Hippocampal formation (tissue), 2 donors: Measurements from ENCODE around the gene FMO1.
"Not testable (repeated sequence)": the region's sequence is repeated elsewhere in the genome, so short reads cannot be mapped to it uniquely, and the experiment has no call there.

Experiments used
- DNase-seq, 2 donors: peaks; one replicate each; lab custom pipeline; 2025; lab: John Stamatoyannopoulos, UW

FMO1 gene, protein sequence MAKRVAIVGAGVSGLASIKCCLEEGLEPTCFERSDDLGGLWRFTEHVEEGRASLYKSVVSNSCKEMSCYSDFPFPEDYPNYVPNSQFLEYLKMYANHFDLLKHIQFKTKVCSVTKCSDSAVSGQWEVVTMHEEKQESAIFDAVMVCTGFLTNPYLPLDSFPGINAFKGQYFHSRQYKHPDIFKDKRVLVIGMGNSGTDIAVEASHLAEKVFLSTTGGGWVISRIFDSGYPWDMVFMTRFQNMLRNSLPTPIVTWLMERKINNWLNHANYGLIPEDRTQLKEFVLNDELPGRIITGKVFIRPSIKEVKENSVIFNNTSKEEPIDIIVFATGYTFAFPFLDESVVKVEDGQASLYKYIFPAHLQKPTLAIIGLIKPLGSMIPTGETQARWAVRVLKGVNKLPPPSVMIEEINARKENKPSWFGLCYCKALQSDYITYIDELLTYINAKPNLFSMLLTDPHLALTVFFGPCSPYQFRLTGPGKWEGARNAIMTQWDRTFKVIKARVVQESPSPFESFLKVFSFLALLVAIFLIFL

DNA sequence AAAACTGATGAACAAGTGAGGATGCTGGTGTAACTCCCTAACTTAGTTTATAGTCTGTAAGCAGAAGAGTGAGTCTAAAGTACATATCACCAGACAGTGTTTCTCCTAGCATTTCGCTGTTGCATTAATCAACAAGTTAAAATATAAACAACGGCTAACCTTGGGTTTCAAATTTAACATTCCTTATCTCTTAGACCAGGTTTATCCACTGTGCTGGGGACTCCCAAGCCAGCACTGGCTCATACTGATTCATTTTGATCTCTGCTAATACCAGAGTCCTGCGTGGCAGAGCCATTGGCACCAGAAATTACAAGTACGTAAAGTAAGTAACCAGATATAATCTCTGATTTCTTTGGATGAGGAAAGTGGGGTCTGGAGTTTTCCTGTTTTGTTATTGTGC is at the start of gene FMO1:
TSS of gene FMO1 (plus strand) at position 193 of the 400 bp plus-strand sequence. CDS start 9,594 bp downstream, outside the sequence.
- DNase-seq = no peak

DNA sequence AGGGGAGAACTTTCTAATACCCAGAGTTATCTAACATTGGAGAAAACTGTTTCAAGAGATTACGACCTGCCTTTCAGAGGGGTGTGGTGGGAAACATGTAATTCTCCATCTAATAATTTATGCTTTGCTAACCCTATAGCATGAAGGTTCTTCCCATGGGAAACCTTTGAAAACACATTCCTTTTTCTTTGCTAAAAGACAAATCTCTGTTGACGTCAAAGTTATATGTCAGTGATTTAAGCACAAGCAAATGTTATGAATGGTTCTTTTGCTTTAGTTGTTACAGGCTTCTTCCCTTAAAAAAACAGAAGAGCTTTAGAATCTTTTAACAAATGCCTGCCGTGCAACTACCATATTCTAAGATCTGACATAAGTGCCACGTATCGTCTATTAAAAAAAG is 44.0 kb upstream of the FMO1 start:
- DNase-seq = no peak

DNA sequence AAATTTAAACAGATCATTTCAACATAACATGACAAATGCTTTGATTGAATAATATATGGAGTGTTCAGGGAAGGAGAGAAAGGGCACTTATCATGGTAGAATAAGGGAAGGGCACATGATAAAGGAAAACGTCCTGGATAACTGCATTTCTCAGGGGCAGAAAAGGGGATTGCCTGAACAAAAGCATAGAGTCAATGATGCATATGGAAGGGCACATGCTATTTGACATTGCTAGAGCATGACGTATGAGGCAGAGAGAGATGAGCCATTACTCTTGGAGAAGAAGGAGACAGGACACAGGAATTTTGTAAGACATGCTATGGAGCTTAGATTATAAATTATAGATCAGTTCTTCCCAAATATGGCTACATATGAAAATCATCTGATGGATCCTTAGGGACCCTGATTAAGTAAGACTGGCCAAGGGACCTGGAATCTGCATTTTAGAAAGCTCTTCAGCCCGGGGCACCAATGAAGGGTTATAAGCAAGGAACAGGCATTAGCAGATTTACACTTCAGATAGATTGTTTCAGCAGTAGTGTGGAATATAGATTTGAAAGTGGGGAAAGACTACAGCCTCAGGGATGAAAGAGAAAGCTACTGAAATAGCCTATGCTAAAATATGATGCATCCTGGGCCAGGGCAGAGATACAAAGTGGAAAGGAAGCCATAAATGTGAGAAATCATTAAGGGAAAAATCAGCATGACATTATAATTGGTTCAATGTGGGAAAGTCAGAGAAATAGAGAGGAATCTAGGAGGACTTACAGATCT is 41.9 kb upstream of the FMO1 start:
- DNase-seq = no peak

DNA sequence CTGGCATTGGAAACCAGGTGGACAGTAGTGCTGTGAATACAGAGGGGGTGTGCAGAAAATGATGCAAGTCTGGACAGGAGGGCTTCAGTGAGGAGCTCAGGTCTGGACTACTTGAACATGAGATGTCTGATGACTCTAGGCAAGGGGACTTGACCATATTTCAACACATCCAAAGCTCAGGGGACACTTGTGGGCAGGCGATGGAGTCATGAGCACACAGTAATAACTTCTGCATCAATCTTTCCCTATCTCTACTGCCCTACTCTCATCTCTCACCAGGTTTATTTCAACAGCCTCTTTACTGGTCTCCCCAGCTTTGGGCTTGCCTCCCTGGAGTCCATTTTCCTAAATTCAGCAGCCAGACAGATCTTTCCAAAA is 41.3 kb upstream of the FMO1 start:
- no peak for DNase-seq

DNA sequence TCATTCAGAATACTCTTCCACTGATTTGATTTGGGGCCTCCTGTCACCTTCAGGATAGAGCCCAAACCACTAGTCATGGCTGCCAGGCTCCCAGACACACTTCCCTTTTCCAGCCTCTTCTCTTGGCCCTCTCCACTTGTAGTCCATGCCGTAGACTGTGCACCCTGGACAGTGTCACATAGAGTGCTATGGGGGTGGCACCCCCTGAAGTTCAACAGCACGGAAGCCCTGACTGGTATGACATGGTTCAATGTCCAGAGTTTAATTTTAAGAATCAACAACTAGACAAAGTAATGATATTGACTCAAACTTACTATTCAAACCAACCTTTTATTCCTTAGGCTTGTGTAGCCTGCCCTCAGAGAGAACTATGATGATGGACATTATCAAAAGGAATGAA is 40.9 kb upstream of the FMO1 start:
- DNase-seq = no peak

DNA sequence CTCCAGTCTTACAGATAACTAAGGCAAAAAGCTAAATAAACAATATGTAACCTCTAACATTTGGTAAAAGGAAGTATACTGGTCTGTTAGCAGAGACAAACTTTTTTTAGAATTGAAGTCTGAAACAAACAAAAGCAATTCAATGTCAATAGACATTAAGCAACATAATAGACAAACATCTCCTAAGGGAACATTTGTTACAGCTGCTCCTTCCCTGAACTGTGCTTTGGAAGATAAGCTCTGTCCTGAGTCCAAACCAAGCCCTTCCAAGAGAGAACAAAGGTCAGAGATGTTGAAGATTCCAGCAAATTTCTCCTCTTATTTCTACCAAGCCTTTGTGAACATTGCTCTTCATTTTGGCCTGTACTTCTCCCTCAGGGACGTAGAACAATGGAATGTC is 37.9 kb upstream of the FMO1 start:
- no peak for DNase-seq

DNA sequence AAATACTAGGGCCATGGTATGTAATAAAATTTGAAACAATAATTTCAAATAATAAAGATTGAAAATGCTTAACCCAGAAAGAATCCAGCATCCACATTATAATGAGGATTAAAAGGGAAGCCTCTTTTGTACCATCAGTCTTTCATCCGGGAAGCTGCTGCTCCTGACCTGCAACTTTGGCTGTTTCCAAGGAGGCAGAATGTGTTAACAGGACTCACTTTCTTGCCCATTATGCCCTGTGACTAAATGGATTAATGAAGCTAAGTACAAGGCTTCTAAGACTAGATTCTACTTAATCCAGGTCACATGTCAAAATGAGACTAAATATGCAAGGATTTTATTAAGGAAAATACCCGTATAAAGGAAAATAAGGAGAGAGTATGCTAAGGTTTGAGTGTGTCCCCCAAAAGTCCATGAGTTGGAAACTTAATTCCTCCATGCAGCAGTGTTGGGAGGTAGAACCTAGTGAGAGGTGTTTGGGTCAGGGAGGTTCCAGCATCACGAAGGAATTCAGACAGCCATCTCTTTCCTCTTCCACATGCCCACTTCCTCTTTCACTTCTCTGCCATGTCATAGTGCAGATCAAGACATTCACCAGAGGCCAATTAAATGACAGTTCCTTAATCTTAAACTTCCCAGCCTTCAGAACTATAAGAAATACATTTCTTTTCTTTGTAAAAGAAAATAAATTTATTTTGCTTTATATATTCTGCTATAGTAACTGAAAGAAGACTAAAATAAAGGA is 35.5 kb upstream of the FMO1 start:
- no peak for DNase-seq

DNA sequence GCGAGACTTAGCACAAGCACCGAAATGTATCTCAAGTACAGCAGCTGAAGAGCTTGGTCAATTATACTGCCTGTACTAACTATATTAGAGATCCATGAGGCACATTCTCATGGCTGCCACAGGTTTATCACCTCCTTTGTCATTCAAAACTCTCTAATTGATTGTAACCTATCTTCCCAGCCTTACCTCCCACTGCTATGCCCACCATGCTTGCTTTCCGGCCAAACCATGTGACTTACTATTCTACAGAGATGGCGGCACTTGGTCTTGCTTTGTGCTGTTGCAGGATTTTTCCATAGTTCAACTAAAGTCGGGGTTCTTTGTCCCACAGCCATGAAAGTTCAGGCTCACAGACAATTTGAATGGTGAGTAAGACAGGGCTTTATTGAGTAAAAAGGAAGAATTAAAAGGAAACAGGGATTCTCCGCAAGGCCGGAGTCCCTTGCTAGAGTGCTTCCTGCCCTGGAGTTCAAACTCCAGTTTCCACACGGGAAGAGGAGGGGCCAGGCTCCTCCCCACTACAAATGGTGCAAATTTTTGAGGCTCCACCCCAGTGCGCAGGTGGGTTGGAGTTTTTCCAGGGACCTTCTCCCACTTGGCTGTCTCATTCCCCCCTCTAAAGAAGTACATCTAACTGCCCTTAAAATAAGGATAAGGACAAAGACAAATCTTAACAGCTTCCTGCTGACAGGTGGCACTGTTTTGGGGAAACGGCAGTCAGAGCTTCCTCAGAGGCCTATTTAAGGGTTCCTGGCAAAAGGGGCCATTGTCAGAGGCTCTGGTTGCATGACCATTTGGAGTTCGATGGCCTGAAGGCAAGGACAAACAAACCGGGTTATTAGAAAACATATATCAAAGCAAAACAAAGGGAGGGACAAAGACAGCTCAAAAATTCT is 34.5 kb upstream of the FMO1 start:
- no peak for DNase-seq

DNA sequence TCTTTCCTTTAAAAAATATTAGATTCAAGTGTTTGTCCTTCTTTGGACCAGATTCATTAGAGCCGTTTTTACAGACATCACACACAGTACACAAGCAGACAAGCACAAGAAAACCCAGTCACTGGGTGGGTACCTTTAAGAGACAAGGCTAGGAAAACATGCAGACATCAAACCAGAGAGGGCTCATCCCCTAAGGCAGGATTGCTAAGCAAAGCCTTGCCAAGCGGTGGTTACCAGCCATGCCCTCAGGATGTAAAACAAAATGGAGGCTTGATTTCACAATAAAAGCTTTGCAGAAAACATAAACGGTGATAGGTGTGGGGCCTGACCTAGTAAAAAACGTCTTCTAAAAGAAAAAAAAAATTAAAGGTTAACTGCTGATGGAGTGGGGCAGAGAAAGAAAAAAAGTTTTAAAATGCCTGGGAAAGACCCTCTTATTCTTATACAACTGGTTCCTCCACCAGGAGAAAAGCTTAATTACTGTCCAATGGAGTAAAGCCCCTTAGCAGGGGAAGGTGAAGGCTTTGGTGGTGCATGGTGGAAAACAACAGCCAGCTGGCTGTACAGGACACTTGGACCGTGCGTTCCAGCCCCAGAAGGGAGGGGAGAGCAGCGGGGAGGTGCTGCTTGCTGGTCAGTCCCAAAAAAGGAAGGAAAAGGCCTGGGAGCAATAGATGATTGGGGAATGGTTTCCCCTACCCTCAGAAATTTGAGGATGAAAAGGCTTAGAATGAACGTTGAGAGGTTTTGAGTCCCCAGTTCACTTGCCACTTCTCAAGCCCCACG is 30.4 kb upstream of the FMO1 start:
- no peak for DNase-seq

DNA sequence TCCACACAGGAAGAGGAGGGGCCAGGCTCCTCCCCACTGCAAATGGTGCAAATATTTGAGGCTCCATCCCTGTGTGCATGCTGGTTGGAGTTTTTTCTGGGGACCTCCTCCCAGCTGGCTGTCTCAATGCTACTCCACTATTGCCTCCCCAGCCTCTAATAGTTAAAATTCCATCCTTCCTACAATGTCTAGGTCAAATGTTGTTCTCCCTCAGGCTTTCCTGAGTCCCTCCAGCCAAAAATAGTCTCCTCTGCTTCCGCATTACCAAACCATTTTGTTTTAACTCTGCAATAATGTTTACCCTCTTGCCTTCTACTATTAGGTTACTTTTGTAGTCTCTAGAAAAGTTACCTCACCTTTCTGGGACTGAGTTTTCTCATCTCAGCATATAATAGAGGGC is 29.6 kb upstream of the FMO1 start:
- DNase-seq = no peak

DNA sequence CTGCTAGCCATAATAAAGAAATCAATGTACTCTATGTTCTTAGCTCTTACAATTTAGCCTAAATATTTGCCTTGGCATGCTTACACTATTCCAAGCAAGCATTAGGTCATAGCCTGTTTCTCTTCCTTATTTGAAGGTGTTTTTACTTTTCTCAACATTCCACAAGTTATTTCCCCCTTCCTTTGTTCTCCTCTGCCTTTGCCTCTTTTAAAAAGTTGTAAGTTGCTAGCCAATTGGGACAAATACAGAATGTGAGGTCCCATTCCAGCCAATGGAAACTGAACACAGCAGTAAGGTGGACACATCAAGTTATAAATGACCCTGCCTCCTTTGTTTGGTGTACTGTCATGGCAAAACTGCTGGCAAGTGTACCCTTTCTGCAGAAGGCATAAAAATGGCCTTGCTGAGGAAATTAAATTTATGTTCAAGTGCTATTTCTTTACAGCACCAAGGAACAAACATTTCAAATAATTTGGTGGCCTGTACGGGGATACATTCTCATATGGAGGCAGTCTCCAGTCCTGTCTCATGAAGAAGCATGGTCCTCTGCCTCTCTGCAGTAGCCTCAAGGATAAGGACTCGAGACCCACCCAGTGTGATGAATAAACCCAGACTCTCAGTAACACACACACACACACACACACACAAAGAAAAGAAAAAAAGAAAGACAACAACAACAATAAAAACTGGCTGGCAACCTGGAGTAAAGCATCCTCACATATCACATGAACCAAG is 28.8 kb upstream of the FMO1 start:
- no peak for DNase-seq

DNA sequence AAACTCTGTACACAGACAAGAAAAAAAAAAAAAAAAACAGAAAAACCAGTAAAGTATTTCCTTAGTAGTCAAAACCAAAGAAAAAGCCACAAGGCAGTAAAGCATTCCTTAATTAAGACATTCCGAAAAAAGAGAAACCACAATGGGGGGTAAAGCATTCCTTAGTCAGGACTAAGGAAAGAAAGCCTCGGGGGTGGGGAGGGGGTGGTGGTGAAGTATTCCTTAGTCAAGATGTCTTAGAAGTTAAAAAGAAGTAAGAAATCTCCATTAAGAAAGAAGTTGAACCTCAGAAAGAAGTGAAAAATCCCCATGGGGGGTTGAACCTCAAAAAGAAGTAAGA is 28.2 kb upstream of the FMO1 start:
- DNase-seq = no peak

DNA sequence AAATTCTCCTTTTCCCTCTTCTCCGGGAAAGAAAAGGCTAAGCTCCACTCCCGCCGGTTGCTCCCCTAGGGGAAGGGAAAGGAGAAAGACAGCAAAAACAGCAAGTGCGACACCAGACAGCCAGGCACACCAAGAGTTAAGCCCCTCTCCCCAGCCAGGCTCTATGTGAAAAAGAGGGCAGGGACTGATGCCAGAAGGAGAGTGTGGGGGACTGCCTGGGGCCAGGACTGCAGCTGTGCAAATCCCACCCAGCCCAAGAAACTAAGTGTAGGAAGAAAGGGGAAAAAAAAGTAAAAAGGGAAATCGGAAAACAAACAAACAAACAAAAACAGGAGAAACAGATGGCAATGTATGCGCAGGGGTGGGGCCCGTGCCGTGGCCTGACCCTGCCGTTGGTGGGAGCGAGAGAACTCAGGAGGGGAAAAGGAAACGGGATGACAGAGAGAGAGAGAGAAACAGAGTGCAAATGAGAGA is 27.7 kb upstream of the FMO1 start:
- DNase-seq = no peak

DNA sequence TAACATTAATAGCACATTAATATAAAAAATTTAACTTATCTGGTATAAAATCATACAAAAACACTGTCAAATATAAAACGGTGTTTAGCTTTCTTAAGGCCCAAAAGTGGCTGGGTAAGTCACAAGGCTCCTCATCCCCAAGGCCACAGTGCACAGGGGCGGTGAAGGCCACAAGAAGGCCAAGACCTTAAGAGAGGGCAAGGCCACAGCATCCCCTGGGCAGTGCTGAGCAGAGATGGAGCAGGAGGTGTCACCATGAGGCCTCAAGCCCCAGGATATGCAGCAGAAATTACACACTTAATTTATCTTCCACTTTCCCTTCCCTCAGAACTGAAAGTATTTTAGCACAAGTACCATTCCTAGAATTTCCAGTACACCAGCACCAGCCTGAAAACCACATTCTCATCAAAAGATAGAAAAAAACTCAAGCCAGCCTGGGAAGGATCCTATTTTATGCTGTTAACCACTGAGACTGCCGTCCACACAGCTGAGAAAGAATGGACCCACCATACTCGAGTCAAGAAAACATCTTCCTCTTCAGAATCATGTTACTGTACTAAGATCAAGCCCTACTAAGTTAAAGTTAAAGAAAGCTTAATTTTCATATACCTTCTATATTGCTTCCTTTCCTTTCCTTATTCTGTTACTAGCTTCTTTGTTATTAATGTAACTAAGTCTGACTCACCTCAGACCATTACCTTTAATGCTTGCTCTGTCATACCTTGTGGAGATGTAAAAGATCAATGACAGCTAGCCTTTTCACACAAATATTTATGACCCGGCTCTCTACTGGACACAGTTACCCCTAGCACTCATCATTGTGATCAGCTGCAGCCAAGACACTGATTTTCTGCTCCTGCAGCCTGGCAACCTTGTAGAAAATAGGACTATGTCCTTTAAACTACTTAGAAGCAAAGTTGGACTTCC is 26.4 kb upstream of the FMO1 start:
- DNase-seq = no peak

DNA sequence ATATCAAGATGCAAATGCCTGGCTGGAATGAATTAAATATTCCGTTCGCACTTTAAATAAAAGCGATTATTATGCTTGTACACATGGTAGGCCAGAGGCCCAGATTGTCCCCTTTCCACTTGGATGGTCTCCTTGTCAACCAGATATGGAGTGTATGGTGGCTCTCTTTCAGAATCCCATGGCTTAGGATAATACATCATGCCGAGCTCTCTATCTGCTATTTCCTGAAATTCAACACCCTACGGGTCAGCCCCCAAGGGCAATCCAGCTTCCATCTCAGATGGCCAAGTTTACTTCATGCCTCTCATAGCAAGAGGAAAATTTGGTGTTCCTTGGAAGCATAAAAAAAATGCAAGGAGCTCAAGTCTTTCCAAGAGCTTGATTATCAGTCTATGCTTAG is 25.4 kb upstream of the FMO1 start:
- no peak for DNase-seq

DNA sequence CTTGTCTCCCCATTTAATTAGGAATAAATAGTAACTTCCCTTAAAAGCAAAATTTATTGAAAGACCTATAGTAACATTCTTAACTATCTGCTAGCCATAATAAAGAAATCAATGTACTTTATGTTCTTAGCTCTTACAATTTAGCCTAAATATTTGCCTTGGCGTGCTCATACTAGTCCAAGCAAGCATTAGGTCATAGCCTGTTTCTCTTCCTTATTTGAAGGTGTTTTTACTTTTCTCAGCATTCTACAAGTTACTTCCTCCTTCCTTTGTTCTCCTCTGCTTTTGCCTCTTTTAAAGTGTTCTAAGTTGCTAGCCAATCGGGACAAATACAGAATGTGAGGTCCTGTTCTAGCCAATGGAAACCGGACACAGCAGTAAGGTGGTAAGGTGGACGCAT is 24.0 kb upstream of the FMO1 start:
- DNase-seq = not testable (repeated sequence)

DNA sequence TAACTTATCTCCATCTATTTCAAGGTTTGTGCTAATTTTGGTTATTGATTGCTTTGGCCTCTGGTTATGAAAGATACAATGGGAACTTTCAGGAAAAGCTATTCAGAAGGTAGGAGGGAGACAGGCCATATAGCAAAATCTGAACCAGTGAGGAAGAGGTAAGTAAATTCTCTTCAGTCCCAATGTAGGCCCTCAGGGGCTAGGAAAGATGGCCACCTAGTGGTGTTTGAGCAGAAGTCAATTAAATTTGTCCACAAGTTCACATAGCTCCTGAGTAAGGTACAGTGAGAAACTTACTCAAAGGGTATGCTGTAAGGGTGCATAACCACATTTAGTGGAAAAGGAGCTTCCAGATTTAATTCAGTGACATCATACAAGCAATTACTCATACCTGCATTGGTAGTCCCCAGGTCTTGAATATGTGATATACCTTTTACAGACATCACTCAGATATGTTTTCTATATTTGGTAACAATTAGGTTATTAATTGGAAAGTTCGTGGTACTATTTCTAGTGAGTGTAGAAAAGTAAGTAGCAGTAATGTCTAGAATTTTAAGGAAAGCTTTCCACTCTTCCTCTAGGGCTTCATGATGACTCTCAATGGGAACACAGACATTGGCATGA is 21.4 kb upstream of the FMO1 start:
- DNase-seq = peak; percentile 21 to 52

DNA sequence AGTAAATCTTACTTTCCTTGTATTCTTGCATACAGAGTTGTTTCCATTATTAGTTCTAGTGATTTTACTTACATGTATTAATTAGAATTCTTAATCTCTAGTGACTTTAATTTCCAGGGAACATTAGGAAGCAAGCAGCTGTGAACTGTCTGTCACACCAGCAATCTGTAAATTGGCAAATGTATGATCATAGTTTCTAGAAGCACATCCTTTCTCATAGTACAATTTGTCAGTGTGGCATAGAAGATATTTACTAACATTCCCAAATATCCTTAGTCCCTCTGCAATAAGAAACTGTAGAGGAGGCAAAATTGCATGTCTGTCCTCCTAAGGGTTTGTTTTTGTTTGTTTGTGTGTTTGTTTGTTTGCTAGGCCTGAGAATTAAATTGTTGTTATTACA is 17.0 kb upstream of the FMO1 start:
- DNase-seq = no peak
